Measurements from ENCODE around the gene RBPMS2.

RBPMS2 gene

DNA sequence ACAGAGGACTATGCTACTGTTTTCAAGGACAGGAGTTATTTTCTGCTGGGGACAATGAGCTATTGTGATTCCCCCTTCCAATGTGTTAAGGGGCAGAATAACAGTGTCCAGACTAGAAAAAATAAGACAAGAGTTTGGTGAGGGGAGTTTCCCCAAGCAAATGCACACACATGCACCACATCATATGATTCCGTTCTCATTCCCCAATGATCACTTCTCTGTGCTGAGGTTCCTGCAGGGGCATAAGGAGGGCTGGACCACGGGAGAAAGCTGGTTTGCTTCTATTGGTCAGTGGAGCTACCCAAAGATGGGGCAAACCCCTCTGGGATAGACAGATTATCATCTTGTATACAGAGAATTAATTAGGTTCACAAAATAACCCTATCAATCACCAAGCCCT is 80.6 kb downstream of the RBPMS2 start:
- no peak for TF ChIP-seq EZH2phosphoT487 (IDR thresholded peaks at IDR 0.05; ENCODE audit: low read depth)
- TF ChIP-seq, protein P1, sequence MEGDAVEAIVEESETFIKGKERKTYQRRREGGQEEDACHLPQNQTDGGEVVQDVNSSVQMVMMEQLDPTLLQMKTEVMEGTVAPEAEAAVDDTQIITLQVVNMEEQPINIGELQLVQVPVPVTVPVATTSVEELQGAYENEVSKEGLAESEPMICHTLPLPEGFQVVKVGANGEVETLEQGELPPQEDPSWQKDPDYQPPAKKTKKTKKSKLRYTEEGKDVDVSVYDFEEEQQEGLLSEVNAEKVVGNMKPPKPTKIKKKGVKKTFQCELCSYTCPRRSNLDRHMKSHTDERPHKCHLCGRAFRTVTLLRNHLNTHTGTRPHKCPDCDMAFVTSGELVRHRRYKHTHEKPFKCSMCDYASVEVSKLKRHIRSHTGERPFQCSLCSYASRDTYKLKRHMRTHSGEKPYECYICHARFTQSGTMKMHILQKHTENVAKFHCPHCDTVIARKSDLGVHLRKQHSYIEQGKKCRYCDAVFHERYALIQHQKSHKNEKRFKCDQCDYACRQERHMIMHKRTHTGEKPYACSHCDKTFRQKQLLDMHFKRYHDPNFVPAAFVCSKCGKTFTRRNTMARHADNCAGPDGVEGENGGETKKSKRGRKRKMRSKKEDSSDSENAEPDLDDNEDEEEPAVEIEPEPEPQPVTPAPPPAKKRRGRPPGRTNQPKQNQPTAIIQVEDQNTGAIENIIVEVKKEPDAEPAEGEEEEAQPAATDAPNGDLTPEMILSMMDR (IDR thresholded peaks at IDR 0.05; ENCODE audit: low read depth, low read length) = no peak
- no peaks in the 10 kb centered on the region for H3K27me3 ChIP-seq (ENCODE audit: low read depth, low read length)
- peaks cover 51% of the 10 kb centered on the region for H4K20me1 ChIP-seq (ENCODE audit: insufficient read depth, low read length)
- H3K9me3 ChIP-seq (ENCODE audit: insufficient read depth, low read length) = no peaks in the 10 kb centered on the region
- no peak overlapping the region for H3K27ac ChIP-seq (ENCODE audit: low read length)
- no peak overlapping the region for H3K4me2 ChIP-seq (ENCODE audit: low read length)
- H3K9ac ChIP-seq (ENCODE audit: low read length) = no peak overlapping the region
- H3K79me2 ChIP-seq (ENCODE audit: low read length) = peaks cover 55% of the 10 kb centered on the region
- no peak overlapping the region for H3K4me3 ChIP-seq (ENCODE audit: low read length)
- H3K36me3 ChIP-seq (replicated peaks; ENCODE audit: low read depth, low read length) = peaks cover 27% of the 10 kb centered on the region
- no peak overlapping the region for H2AFZ ChIP-seq (ENCODE audit: low read depth, low read length)
- peaks cover 15% of the 10 kb centered on the region for H3K4me1 ChIP-seq (ENCODE audit: low read length)

DNA sequence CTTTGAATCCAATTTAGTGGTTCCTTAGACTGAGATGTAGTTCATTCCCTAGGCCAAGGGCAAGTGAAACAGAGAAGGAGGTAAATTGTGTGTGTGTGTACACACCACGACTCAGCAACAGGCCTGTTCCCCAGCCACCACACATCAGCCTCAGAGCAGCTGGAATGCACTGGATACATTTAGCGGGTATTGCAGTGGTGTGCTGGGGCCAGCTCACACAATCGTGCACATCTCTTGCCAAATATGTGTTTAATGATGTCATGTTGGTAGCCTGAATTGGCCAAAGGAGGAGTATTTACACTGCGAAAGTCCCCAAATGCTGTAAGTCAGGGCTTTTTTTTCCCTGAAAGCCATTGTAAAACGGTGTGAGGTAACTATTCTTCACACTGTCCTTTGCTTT is 82.3 kb downstream of the RBPMS2 start:
- H3K4me1 ChIP-seq (ENCODE audit: low read length) = peaks cover 15% of the 10 kb centered on the region
- no peaks in the 10 kb centered on the region for H3K9me3 ChIP-seq (ENCODE audit: insufficient read depth, low read length)
- H3K27ac ChIP-seq (ENCODE audit: low read length) = no peak overlapping the region
- peaks cover 35% of the 10 kb centered on the region for H4K20me1 ChIP-seq (ENCODE audit: insufficient read depth, low read length)
- H2AFZ ChIP-seq (ENCODE audit: low read depth, low read length) = no peak overlapping the region
- H3K4me3 ChIP-seq (ENCODE audit: low read length) = no peak overlapping the region
- H3K27me3 ChIP-seq (ENCODE audit: low read depth, low read length) = no peaks in the 10 kb centered on the region
- TF ChIP-seq, protein P1 (IDR thresholded peaks at IDR 0.05; ENCODE audit: low read depth, low read length) = no peak
- TF ChIP-seq EZH2phosphoT487 (IDR thresholded peaks at IDR 0.05; ENCODE audit: low read depth) = no peak
- H3K4me2 ChIP-seq (ENCODE audit: low read length) = no peak overlapping the region
- peaks cover 35% of the 10 kb centered on the region for H3K36me3 ChIP-seq (replicated peaks; ENCODE audit: low read depth, low read length)
- no peak overlapping the region for H3K9ac ChIP-seq (ENCODE audit: low read length)
- peaks cover 40% of the 10 kb centered on the region for H3K79me2 ChIP-seq (ENCODE audit: low read length)

DNA sequence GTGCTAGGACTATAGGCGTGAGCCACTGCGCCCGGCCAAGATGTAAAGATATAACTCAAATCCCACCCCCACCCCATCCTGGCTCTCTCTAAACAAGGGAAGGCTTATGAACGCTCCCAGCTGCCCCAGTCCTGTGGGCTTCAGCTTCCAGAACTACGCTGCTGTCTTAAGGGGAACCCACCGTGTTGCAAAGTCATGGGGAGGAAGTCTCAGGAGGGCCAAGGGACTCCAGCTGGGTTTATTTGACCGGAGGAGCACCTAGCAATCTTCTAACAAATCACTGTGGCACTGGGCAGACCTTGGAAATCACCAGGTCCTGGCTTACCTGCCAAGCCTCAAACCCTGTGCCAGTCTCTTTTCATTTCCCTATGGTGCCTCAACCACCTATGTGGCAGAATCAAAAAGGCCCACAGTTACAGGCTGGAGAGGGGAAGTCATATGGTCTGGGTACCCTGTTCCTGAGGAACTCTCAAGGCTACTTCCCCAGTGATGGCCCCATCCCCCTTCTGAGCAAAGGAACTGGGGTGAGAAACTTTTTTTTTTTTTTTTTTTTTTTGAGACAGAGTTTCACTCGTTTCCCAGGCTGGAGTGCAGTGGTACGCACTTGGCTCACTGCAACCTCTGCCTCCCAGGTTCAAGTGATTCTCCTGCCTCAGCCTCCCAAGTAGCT is 83.4 kb downstream of the RBPMS2 start:
- Histone ChIP-seq H3K9me3 (ENCODE audit: insufficient read depth, low read length) (no peaks in the 10 kb centered on the region), H4K20me1 (ENCODE audit: insufficient read depth, low read length) (peaks cover 28% of the 10 kb centered on the region), H3K79me2 (ENCODE audit: low read length) (peaks cover 31% of the 10 kb centered on the region), H3K4me3 (ENCODE audit: low read length) (no peak overlapping the region), H3K4me2 (ENCODE audit: low read length) (no peak overlapping the region), H2AFZ (ENCODE audit: low read depth, low read length) (no peak overlapping the region), H3K36me3 (replicated peaks; ENCODE audit: low read depth, low read length) (peaks cover 46% of the 10 kb centered on the region), H3K27me3 (ENCODE audit: low read depth, low read length) (no peaks in the 10 kb centered on the region), H3K27ac (ENCODE audit: low read length) (no peak overlapping the region), H3K4me1 (ENCODE audit: low read length) (peaks cover 15% of the 10 kb centered on the region), H3K9ac (ENCODE audit: low read length) (no peak overlapping the region)
- TF ChIP-seq, protein P1 (IDR thresholded peaks at IDR 0.05; ENCODE audit: low read depth, low read length) = no peak
- no peak for TF ChIP-seq EZH2phosphoT487 (IDR thresholded peaks at IDR 0.05; ENCODE audit: low read depth)

DNA sequence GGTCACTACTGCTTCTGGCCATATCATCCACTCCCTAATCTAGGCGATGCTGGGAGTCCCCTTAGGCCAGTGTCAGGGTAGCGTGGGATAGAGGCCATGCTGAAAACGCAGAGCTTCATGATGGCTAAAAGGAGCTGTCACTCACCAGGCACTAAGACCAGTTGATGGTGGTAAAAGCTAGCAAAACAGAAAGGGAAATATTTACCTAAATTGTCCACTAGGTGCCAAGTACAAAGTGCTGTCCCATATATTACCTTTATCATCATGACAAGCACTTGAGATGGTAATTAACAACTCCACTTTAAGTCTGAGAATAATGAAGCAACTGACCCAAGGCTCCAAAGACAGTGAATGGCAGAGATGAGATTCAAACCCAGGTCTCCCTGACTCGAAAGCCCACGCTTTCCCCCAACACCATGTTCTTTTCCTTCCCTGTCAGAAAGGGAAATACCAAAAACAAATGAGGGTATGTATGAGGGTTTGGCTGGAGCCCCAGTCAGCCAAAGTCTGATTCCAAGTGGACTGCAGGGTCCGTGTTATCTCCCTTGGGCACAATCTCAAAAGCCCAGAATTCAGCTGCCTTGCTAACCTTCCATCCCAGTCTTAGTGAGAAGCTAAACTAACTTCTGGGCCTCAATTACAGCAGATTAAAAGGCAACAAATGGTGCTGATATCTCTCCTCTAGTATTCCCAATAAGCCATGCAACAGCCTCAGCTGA is 84.7 kb downstream of the RBPMS2 start:
- Histone ChIP-seq H3K9ac (ENCODE audit: low read length) (no peak overlapping the region), H3K9me3 (ENCODE audit: insufficient read depth, low read length) (no peaks in the 10 kb centered on the region), H3K4me2 (ENCODE audit: low read length) (no peak overlapping the region), H3K4me1 (ENCODE audit: low read length) (peaks cover 11% of the 10 kb centered on the region), H4K20me1 (ENCODE audit: insufficient read depth, low read length) (peaks cover 17% of the 10 kb centered on the region), H3K79me2 (ENCODE audit: low read length) (peaks cover 20% of the 10 kb centered on the region), H2AFZ (ENCODE audit: low read depth, low read length) (no peak overlapping the region), H3K36me3 (replicated peaks; ENCODE audit: low read depth, low read length) (peaks cover 50% of the 10 kb centered on the region), H3K4me3 (ENCODE audit: low read length) (no peak overlapping the region), H3K27me3 (ENCODE audit: low read depth, low read length) (no peaks in the 10 kb centered on the region), H3K27ac (ENCODE audit: low read length) (no peak overlapping the region)
- TF ChIP-seq EZH2phosphoT487 (IDR thresholded peaks at IDR 0.05; ENCODE audit: low read depth) = no peak
- TF ChIP-seq, protein P1 (IDR thresholded peaks at IDR 0.05; ENCODE audit: low read depth, low read length) = no peak

Data from OCI-LY3 (cell line).